ENCODE measurements around the gene NDUFA11.
"Not testable (repeated sequence)": the region's sequence is repeated elsewhere in the genome, so short reads cannot be mapped to it uniquely, and the experiment has no call there.

NDUFA11 gene

GRCh38 chr19:5891938-5892771 lies 11.4 kb downstream of the NDUFA11 start:
- Mint-ChIP-seq H3K4me3 (no peak overlapping the region), H3K4me1 (ENCODE audit: low read depth) (peaks cover 3% of the 10 kb centered on the region), H3K36me3 (no peaks in the 10 kb centered on the region), H3K9me3 (ENCODE audit: low read depth) (no peaks in the 10 kb centered on the region), H3K27ac (no peak overlapping the region), H3K27me3 (no peaks in the 10 kb centered on the region)

GRCh38 chr19:5891572-5891937 lies 12.0 kb downstream of the NDUFA11 start:
- H3K9me3 Mint-ChIP-seq (ENCODE audit: low read depth) = no peaks in the 10 kb centered on the region
- H3K36me3 Mint-ChIP-seq = no peaks in the 10 kb centered on the region
- H3K4me3 Mint-ChIP-seq = no peak overlapping the region
- H3K27me3 Mint-ChIP-seq = peaks cover 2% of the 10 kb centered on the region
- no peak overlapping the region for H3K27ac Mint-ChIP-seq
- peaks cover 3% of the 10 kb centered on the region for H3K4me1 Mint-ChIP-seq (ENCODE audit: low read depth)

- Mint-ChIP-seq H3K27me3 (peaks cover 6% of the 10 kb centered on the region), H3K4me3 (no peak overlapping the region), H3K9me3 (ENCODE audit: low read depth) (no peaks in the 10 kb centered on the region), H3K36me3 (no peaks in the 10 kb centered on the region), H3K27ac (no peak overlapping the region), H3K4me1 (ENCODE audit: low read depth) (peaks cover 3% of the 10 kb centered on the region)
Measured at GRCh38 chr19:5890099-5890498, 13.5 kb downstream of the NDUFA11 start.

GRCh38 chr19:5889288-5889971 lies 14.2 kb downstream of the NDUFA11 start:
- Mint-ChIP-seq H3K27me3 (peaks cover 6% of the 10 kb centered on the region), H3K4me3 (no peak overlapping the region), H3K27ac (no peak overlapping the region), H3K4me1 (ENCODE audit: low read depth) (peaks cover 3% of the 10 kb centered on the region), H3K36me3 (no peaks in the 10 kb centered on the region), H3K9me3 (ENCODE audit: low read depth) (no peaks in the 10 kb centered on the region)

GRCh38 chr19:5884065-5884811 lies 19.4 kb downstream of the NDUFA11 start:
- H3K36me3 Mint-ChIP-seq; H3K4me3 Mint-ChIP-seq; H3K27ac Mint-ChIP-seq; H3K9me3 Mint-ChIP-seq (ENCODE audit: low read depth); H3K4me1 Mint-ChIP-seq (ENCODE audit: low read depth): not testable (repeated sequence)
- peaks cover 14% of the 10 kb centered on the region for H3K27me3 Mint-ChIP-seq

- not testable (repeated sequence) for H3K9me3 Mint-ChIP-seq (ENCODE audit: low read depth); H3K4me3 Mint-ChIP-seq; H3K27ac Mint-ChIP-seq; H3K36me3 Mint-ChIP-seq; H3K4me1 Mint-ChIP-seq (ENCODE audit: low read depth)
- H3K27me3 Mint-ChIP-seq = peaks cover 14% of the 10 kb centered on the region
Measured at GRCh38 chr19:5883157-5883873, 20.3 kb downstream of the NDUFA11 start.

GRCh38 chr19:5882421-5882968 lies 21.1 kb downstream of the NDUFA11 start:
- Mint-ChIP-seq H3K27me3 (peaks cover 14% of the 10 kb centered on the region), H3K36me3 (no peaks in the 10 kb centered on the region), H3K4me1 (ENCODE audit: low read depth) (no peaks in the 10 kb centered on the region), H3K27ac (no peak overlapping the region), H3K4me3 (no peak overlapping the region), H3K9me3 (ENCODE audit: low read depth) (no peaks in the 10 kb centered on the region)

- Mint-ChIP-seq H3K4me1 (ENCODE audit: low read depth) (no peaks in the 10 kb centered on the region), H3K4me3 (no peak overlapping the region)
Measured at GRCh38 chr19:5881543-5882299, 21.9 kb downstream of the NDUFA11 start.

GRCh38 chr19:5880604-5881078 lies 22.9 kb downstream of the NDUFA11 start:
- Mint-ChIP-seq H3K4me3 (no peak overlapping the region), H3K9me3 (ENCODE audit: low read depth) (no peaks in the 10 kb centered on the region), H3K27ac (no peak overlapping the region), H3K4me1 (ENCODE audit: low read depth) (no peaks in the 10 kb centered on the region), H3K27me3 (peaks cover 16% of the 10 kb centered on the region), H3K36me3 (no peaks in the 10 kb centered on the region)

More at GRCh38 chr19:5881543-5882299, 21.9 kb downstream of the NDUFA11 start:
- peaks cover 17% of the 10 kb centered on the region for H3K27me3 Mint-ChIP-seq
- H3K36me3 Mint-ChIP-seq = no peaks in the 10 kb centered on the region
- H3K9me3 Mint-ChIP-seq (ENCODE audit: low read depth) = no peaks in the 10 kb centered on the region
- H3K27ac Mint-ChIP-seq = no peak overlapping the region

GRCh38 chr19:5880196-5880595 lies 23.4 kb downstream of the NDUFA11 start:
- no peak overlapping the region for H3K4me3 Mint-ChIP-seq
- no peak overlapping the region for H3K27ac Mint-ChIP-seq
- H3K27me3 Mint-ChIP-seq = peaks cover 12% of the 10 kb centered on the region
- H3K4me1 Mint-ChIP-seq (ENCODE audit: low read depth) = no peaks in the 10 kb centered on the region
- H3K36me3 Mint-ChIP-seq = no peaks in the 10 kb centered on the region
- H3K9me3 Mint-ChIP-seq (ENCODE audit: low read depth) = no peaks in the 10 kb centered on the region

GRCh38 chr19:5877882-5878281 lies 25.7 kb downstream of the NDUFA11 start:
- no peaks in the 10 kb centered on the region for H3K9me3 Mint-ChIP-seq (ENCODE audit: low read depth)

GRCh38 chr19:5877427-5877826 lies 26.2 kb downstream of the NDUFA11 start:
- H3K4me1 Mint-ChIP-seq (ENCODE audit: low read depth) = no peaks in the 10 kb centered on the region
- H3K27me3 Mint-ChIP-seq = peaks cover 6% of the 10 kb centered on the region
- no peak overlapping the region for H3K4me3 Mint-ChIP-seq
- no peaks in the 10 kb centered on the region for H3K36me3 Mint-ChIP-seq
- no peaks in the 10 kb centered on the region for H3K9me3 Mint-ChIP-seq (ENCODE audit: low read depth)
- H3K27ac Mint-ChIP-seq = no peak overlapping the region

More at GRCh38 chr19:5877882-5878281, 25.7 kb downstream of the NDUFA11 start:
- Mint-ChIP-seq H3K36me3 (no peaks in the 10 kb centered on the region), H3K27ac (no peak overlapping the region), H3K4me3 (no peak overlapping the region), H3K27me3 (peaks cover 8% of the 10 kb centered on the region), H3K4me1 (ENCODE audit: low read depth) (no peaks in the 10 kb centered on the region)

- H3K4me3 Mint-ChIP-seq; H3K27ac Mint-ChIP-seq; H3K36me3 Mint-ChIP-seq; H3K4me1 Mint-ChIP-seq (ENCODE audit: low read depth); H3K9me3 Mint-ChIP-seq (ENCODE audit: low read depth); H3K27me3 Mint-ChIP-seq: not testable (repeated sequence)
Measured at GRCh38 chr19:5874496-5874895, 29.1 kb downstream of the NDUFA11 start.
